Activated CD8-positive, alpha-beta memory T cell treated with anti-CD3 and anti-CD28 coated beads for 36 hours (primary cell): ENCODE data around the gene PEPD. TPM values are rescaled to one million over a fixed set of nuclear protein-coding genes. Genes with fewer than 3 reads are reported as not detected.

ENCODE experiments used
- CTCF ChIA-PET: fragments of 350-600 bp; sonication (Branson Sonifier 250); formaldehyde crosslinking; loops from one replicate; lab custom pipeline; 2021; ENCODE audit warnings: antibody characterized with exemption; lab: Charles Lee
- POLR2A ChIA-PET: fragments of 350-600 bp; sonication (Branson Sonifier 250); formaldehyde crosslinking; loops from one replicate; lab custom pipeline; 2021; ENCODE audit warnings: antibody characterized with exemption; lab: Charles Lee
- total RNA-seq, 2 experiments: library from RNA; stranded (reverse); gene quantifications; one replicate each; pipeline ENCODE4 v1.2.3, GENCODE V29; 2021

Gene PEPD
- total RNA-seq, 2 experiments from 2014 or later: 42.2 to 46.2 TPM

- ChIA-PET POLR2A (no interaction called here), CTCF (interaction anchor here (0.9 to 2.1 kb wide), 2 partner anchors 9 to 14 kb away, joined by 3 to 8 read pairs; no protein-coding TSS in a partner anchor)
These were observed 100.8 kb downstream of the PEPD start for GRCh38 chr19:33420821-33421220.

- ChIA-PET CTCF (interaction anchor here (0.8 to 2.1 kb wide), 2 partner anchors 10 to 13 kb away, joined by 3 to 8 read pairs; no protein-coding TSS in a partner anchor), POLR2A (no interaction called here)
These were observed 101.8 kb downstream of the PEPD start for GRCh38 chr19:33419788-33420130.

- CTCF ChIA-PET: interaction anchor here (0.8 to 2.1 kb wide), 2 partner anchors 11 to 12 kb away, joined by 3 to 8 read pairs; no protein-coding TSS in a partner anchor
- POLR2A ChIA-PET: no interaction called here
These were observed 102.5 kb downstream of the PEPD start for GRCh38 chr19:33418871-33419787.

GRCh38 chr19:33418461-33418860, 103.1 kb downstream of the PEPD start:
- CTCF ChIA-PET: interaction anchor here (1.7 to 2.1 kb wide), 2 partner anchors 12 to 360 kb away, joined by 5 to 8 read pairs; no protein-coding TSS in a partner anchor
- POLR2A ChIA-PET: interaction anchor here (0.5 kb wide), 1 partner anchor 150 kb away, joined by 4 read pairs; no protein-coding TSS in a partner anchor

GRCh38 chr19:33417751-33418150, 103.8 kb downstream of the PEPD start:
- ChIA-PET CTCF (interaction anchor here (1.2 to 2.0 kb wide), 3 partner anchors 11 to 360 kb away, joined by 3 to 18 read pairs (median 5); no protein-coding TSS in a partner anchor), POLR2A (interaction anchor here (0.5 kb wide), 1 partner anchor 149 kb away, joined by 4 read pairs; no protein-coding TSS in a partner anchor)

- ChIA-PET POLR2A (no interaction called here), CTCF (interaction anchor here (0.6 to 2.0 kb wide), 15 partner anchors 8 to 683 kb away, joined by 3 to 18 read pairs (median 3); no protein-coding TSS in a partner anchor)
These were observed 105.0 kb downstream of the PEPD start for GRCh38 chr19:33416307-33417215.

- POLR2A ChIA-PET: no interaction called here
- CTCF ChIA-PET: interaction anchor here (0.6 to 1.4 kb wide), 3 partner anchors 9 to 180 kb away, joined by 3 to 4 read pairs (median 3); no protein-coding TSS in a partner anchor
These were observed 106.7 kb downstream of the PEPD start for GRCh38 chr19:33414667-33415605.

GRCh38 chr19:33413868-33414666, 107.5 kb downstream of the PEPD start:
- ChIA-PET CTCF (interaction anchor here (0.6 to 1.4 kb wide), 4 partner anchors 8 to 230 kb away, joined by 3 to 4 read pairs (median 4); no protein-coding TSS in a partner anchor), POLR2A (no interaction called here)

- POLR2A ChIA-PET: no interaction called here
- CTCF ChIA-PET: interaction anchor here (1.1 to 1.4 kb wide), 2 partner anchors 178 to 229 kb away, joined by 4 read pairs; no protein-coding TSS in a partner anchor
These were observed 108.2 kb downstream of the PEPD start for GRCh38 chr19:33413426-33413725.

- ChIA-PET CTCF (interaction anchor here (1.1 kb wide), 1 partner anchor 229 kb away, joined by 4 read pairs; no protein-coding TSS in a partner anchor), POLR2A (no interaction called here)
These were observed 108.8 kb downstream of the PEPD start for GRCh38 chr19:33412601-33413425.

GRCh38 chr19:33411621-33412180, 109.9 kb downstream of the PEPD start:
- POLR2A ChIA-PET: no interaction called here
- CTCF ChIA-PET: no interaction called here

- ChIA-PET CTCF (no interaction called here), POLR2A (no interaction called here)
These were observed 110.6 kb downstream of the PEPD start for GRCh38 chr19:33410915-33411401.

- CTCF ChIA-PET: interaction anchor here (0.5 to 1.4 kb wide), 3 partner anchors 175 to 285 kb away, joined by 3 to 8 read pairs (median 3); no protein-coding TSS in a partner anchor
- POLR2A ChIA-PET: no interaction called here
These were observed 111.5 kb downstream of the PEPD start for GRCh38 chr19:33409906-33410685.

GRCh38 chr19:33408538-33409434, 112.8 kb downstream of the PEPD start:
- CTCF ChIA-PET: interaction anchor here (1.3 to 3.4 kb wide), 4 partner anchors 8 to 260 kb away, joined by 3 to 30 read pairs (median 13); no protein-coding TSS in a partner anchor
- POLR2A ChIA-PET: no interaction called here
